ENCODE results near the gene ARHGAP42.

GRCh38 chr11:100847696-100848216, 160.7 kb downstream of the ARHGAP42 start:
- no peak for TF ChIP-seq CTCF (IDR thresholded peaks at IDR 0.05; ENCODE audit: low read length)
- TF ChIP-seq EZH2 (IDR thresholded peaks at IDR 0.05; ENCODE audit: borderline replicate concordance, low read length): no peak

All from OCI-LY1 (cell line).